ENCODE data around the gene ASPDH. TPM values are rescaled to one million over a fixed set of nuclear protein-coding genes. Genes with fewer than 3 reads are reported as not detected.

ASPDH gene
- total and polyA plus RNA-seq, 7 experiments from 2014 or later: not detected

GRCh38 chr19:50537769-50538230 is 24.1 kb upstream of the ASPDH start:
- Mint-ChIP-seq H3K27me3 (peaks cover 0 to 23% (median 12%) of the 10 kb centered on the region in 5 donors), H3K4me1 (peaks cover 0 to 5% (median 0%) of the 10 kb centered on the region in 7 donors), H3K9me3 (peaks cover 0 to 8% (median 6%) of the 10 kb centered on the region in 11 donors), H3K27ac (peak overlapping the region in 1 of 9 donors; percentile 38), H3K36me3 (peaks cover 0 to 7% (median 4%) of the 10 kb centered on the region in 5 donors), H3K4me3 (no peak overlapping the region)
- peak; percentile 67 for ATAC-seq
- Histone ChIP-seq H3K4me1 (ENCODE audit: control insufficient read depth in 2 of 2, insufficient read depth in 2 of 2, low read length in 2 of 2) (no peaks in the 10 kb centered on the region), H3K9me3 (ENCODE audit: control insufficient read depth in 2 of 3, low read length in 3 of 3) (no peaks in the 10 kb centered on the region), H3K27ac (ENCODE audit: low read depth, low read length) (no peak overlapping the region), H3K27me3 (ENCODE audit: control insufficient read depth in 2 of 2, insufficient read depth in 2 of 2, low read length in 2 of 2) (no peaks in the 10 kb centered on the region), H3K36me3 (ENCODE audit: control insufficient read depth in 2 of 3, insufficient read depth in 3 of 3, low read length in 3 of 3) (no peaks in the 10 kb centered on the region), H3K4me3 (ENCODE audit: low read length) (no peak overlapping the region)
- DNase-seq: peak in 8 of 9 donors; percentile 29 to 67 (median 40)
- CTCF ChIA-PET: interaction anchor here (0.6 to 1.8 kb wide), 6 partner anchors 11 to 384 kb away, joined by 3 to 9 read pairs (median 4); no protein-coding TSS in a partner anchor
- POLR2A ChIA-PET: no interaction called here
- intact Hi-C loops (cut with micrococcal nuclease): loop anchor here in 1 of 2 donors (2.0 kb wide), 1 partner anchor 385 kb away; no protein-coding TSS in a partner anchor

- intact Hi-C loops (cut with micrococcal nuclease): loop anchor here in 1 of 2 donors (2.0 kb wide), 1 partner anchor 386 kb away; no protein-coding TSS in a partner anchor
Observed at GRCh38 chr19:50537306-50537685, 23.6 kb upstream of the ASPDH start.

GRCh38 chr19:50536662-50537305 is 23.1 kb upstream of the ASPDH start:
- Histone ChIP-seq H3K4me1 (ENCODE audit: control insufficient read depth in 2 of 2, insufficient read depth in 2 of 2, low read length in 2 of 2) (no peaks in the 10 kb centered on the region), H3K27me3 (ENCODE audit: control insufficient read depth in 2 of 2, insufficient read depth in 2 of 2, low read length in 2 of 2) (no peaks in the 10 kb centered on the region), H3K27ac (ENCODE audit: low read depth, low read length) (no peak overlapping the region), H3K9me3 (ENCODE audit: control insufficient read depth in 2 of 3, low read length in 3 of 3) (no peaks in the 10 kb centered on the region), H3K36me3 (ENCODE audit: control insufficient read depth in 2 of 3, insufficient read depth in 3 of 3, low read length in 3 of 3) (no peaks in the 10 kb centered on the region), H3K4me3 (ENCODE audit: low read length) (no peak overlapping the region)
- DNase-seq (no peak), ATAC-seq (no peak)
- CTCF ChIA-PET: interaction anchor here (0.9 to 1.8 kb wide), 3 partner anchors 19 to 247 kb away, joined by 3 to 5 read pairs (median 4); no protein-coding TSS in a partner anchor
- peaks cover 0 to 15% (median 10%) of the 10 kb centered on the region in 11 donors for H3K9me3 Mint-ChIP-seq
- peak overlapping the region in 1 of 9 donors; percentile 16 for H3K27ac Mint-ChIP-seq
- POLR2A ChIA-PET: no interaction called here
- intact Hi-C loops (cut with micrococcal nuclease): loop anchor here in 1 of 2 donors (2.0 kb wide), 1 partner anchor 386 kb away; no protein-coding TSS in a partner anchor
- no peak overlapping the region for H3K4me3 Mint-ChIP-seq
- H3K27me3 Mint-ChIP-seq: peaks cover 0 to 30% (median 21%) of the 10 kb centered on the region in 5 donors
- H3K4me1 Mint-ChIP-seq: peaks cover 0 to 5% (median 0%) of the 10 kb centered on the region in 7 donors
- peaks cover 0 to 14% (median 4%) of the 10 kb centered on the region in 5 donors for H3K36me3 Mint-ChIP-seq

More at GRCh38 chr19:50537306-50537685, 23.6 kb upstream of the ASPDH start:
- H3K36me3 ChIP-seq (ENCODE audit: control insufficient read depth in 2 of 3, insufficient read depth in 3 of 3, low read length in 3 of 3): no peaks in the 10 kb centered on the region
- Mint-ChIP-seq H3K27ac (no peak overlapping the region), H3K4me1 (peaks cover 0 to 5% (median 0%) of the 10 kb centered on the region in 7 donors), H3K27me3 (peaks cover 0 to 28% (median 17%) of the 10 kb centered on the region in 5 donors), H3K9me3 (peaks cover 0 to 13% (median 9%) of the 10 kb centered on the region in 11 donors), H3K4me3 (no peak overlapping the region), H3K36me3 (peaks cover 0 to 12% (median 4%) of the 10 kb centered on the region in 5 donors)
- H3K27ac ChIP-seq (ENCODE audit: low read depth, low read length): no peak overlapping the region
- H3K4me3 ChIP-seq (ENCODE audit: low read length): no peak overlapping the region
- no peaks in the 10 kb centered on the region for H3K9me3 ChIP-seq (ENCODE audit: control insufficient read depth in 2 of 3, low read length in 3 of 3)
- no peaks in the 10 kb centered on the region for H3K4me1 ChIP-seq (ENCODE audit: control insufficient read depth in 2 of 2, insufficient read depth in 2 of 2, low read length in 2 of 2)
- ChIA-PET CTCF (interaction anchor here (0.9 to 1.8 kb wide), 4 partner anchors 19 to 385 kb away, joined by 3 to 5 read pairs (median 4); no protein-coding TSS in a partner anchor), POLR2A (no interaction called here)
- no peaks in the 10 kb centered on the region for H3K27me3 ChIP-seq (ENCODE audit: control insufficient read depth in 2 of 2, insufficient read depth in 2 of 2, low read length in 2 of 2)
- no peak for ATAC-seq
- no peak for DNase-seq

- H3K9me3 ChIP-seq (ENCODE audit: control insufficient read depth in 2 of 3, low read length in 3 of 3): no peaks in the 10 kb centered on the region
- ChIA-PET CTCF (interaction anchor here (0.7 kb wide), 1 partner anchor 20 kb away, joined by 3 read pairs; no protein-coding TSS in a partner anchor), POLR2A (no interaction called here)
- no peak overlapping the region for H3K27ac Mint-ChIP-seq
- no peaks in the 10 kb centered on the region for H3K27me3 ChIP-seq (ENCODE audit: control insufficient read depth in 2 of 2, insufficient read depth in 2 of 2, low read length in 2 of 2)
- peaks cover 0 to 15% (median 10%) of the 10 kb centered on the region in 11 donors for H3K9me3 Mint-ChIP-seq
- no peaks in the 10 kb centered on the region for H3K4me1 ChIP-seq (ENCODE audit: control insufficient read depth in 2 of 2, insufficient read depth in 2 of 2, low read length in 2 of 2)
- no peaks in the 10 kb centered on the region for H3K36me3 ChIP-seq (ENCODE audit: control insufficient read depth in 2 of 3, insufficient read depth in 3 of 3, low read length in 3 of 3)
- intact Hi-C loops (cut with micrococcal nuclease): loop anchor here in 1 of 2 donors (2.0 kb wide), 1 partner anchor 387 kb away; no protein-coding TSS in a partner anchor
- no peak for ATAC-seq
- H3K27me3 Mint-ChIP-seq: peaks cover 0 to 38% (median 21%) of the 10 kb centered on the region in 5 donors
- H3K4me3 Mint-ChIP-seq: no peak overlapping the region
- H3K4me1 Mint-ChIP-seq: peaks cover 0 to 5% (median 0%) of the 10 kb centered on the region in 7 donors
- no peak overlapping the region for H3K27ac ChIP-seq (ENCODE audit: low read depth, low read length)
- H3K4me3 ChIP-seq (ENCODE audit: low read length): no peak overlapping the region
- peaks cover 0 to 14% (median 4%) of the 10 kb centered on the region in 5 donors for H3K36me3 Mint-ChIP-seq
- DNase-seq: no peak
Observed at GRCh38 chr19:50535672-50536187, 22.0 kb upstream of the ASPDH start.

GRCh38 chr19:50534478-50534877 is 20.8 kb upstream of the ASPDH start:
- Mint-ChIP-seq H3K36me3 (peaks cover 0 to 14% (median 4%) of the 10 kb centered on the region in 5 donors), H3K27ac (no peak overlapping the region), H3K9me3 (peaks cover 0 to 15% (median 10%) of the 10 kb centered on the region in 11 donors), H3K4me1 (peaks cover 0 to 5% (median 0%) of the 10 kb centered on the region in 7 donors), H3K27me3 (peaks cover 0 to 47% (median 21%) of the 10 kb centered on the region in 5 donors), H3K4me3 (no peak overlapping the region)
- H3K36me3 ChIP-seq (ENCODE audit: control insufficient read depth in 2 of 3, insufficient read depth in 3 of 3, low read length in 3 of 3): no peaks in the 10 kb centered on the region
- intact Hi-C loops (cut with micrococcal nuclease): no loop called here
- no peaks in the 10 kb centered on the region for H3K4me1 ChIP-seq (ENCODE audit: control insufficient read depth in 2 of 2, insufficient read depth in 2 of 2, low read length in 2 of 2)
- ATAC-seq (no peak), DNase-seq (no peak)
- no peaks in the 10 kb centered on the region for H3K27me3 ChIP-seq (ENCODE audit: control insufficient read depth in 2 of 2, insufficient read depth in 2 of 2, low read length in 2 of 2)
- no peaks in the 10 kb centered on the region for H3K9me3 ChIP-seq (ENCODE audit: control insufficient read depth in 2 of 3, low read length in 3 of 3)
- no peak overlapping the region for H3K4me3 ChIP-seq (ENCODE audit: low read length)
- POLR2A ChIA-PET: no interaction called here
- CTCF ChIA-PET: no interaction called here
- no peak overlapping the region for H3K27ac ChIP-seq (ENCODE audit: low read depth, low read length)

GRCh38 chr19:50532952-50533351 is 19.2 kb upstream of the ASPDH start:
- Histone ChIP-seq H3K9me3 (ENCODE audit: control insufficient read depth in 2 of 3, low read length in 3 of 3) (no peaks in the 10 kb centered on the region), H3K4me3 (ENCODE audit: low read length) (no peak overlapping the region), H3K36me3 (ENCODE audit: control insufficient read depth in 2 of 3, insufficient read depth in 3 of 3, low read length in 3 of 3) (no peaks in the 10 kb centered on the region), H3K4me1 (ENCODE audit: control insufficient read depth in 2 of 2, insufficient read depth in 2 of 2, low read length in 2 of 2) (no peaks in the 10 kb centered on the region), H3K27ac (ENCODE audit: low read depth, low read length) (no peak overlapping the region), H3K27me3 (ENCODE audit: control insufficient read depth in 2 of 2, insufficient read depth in 2 of 2, low read length in 2 of 2) (no peaks in the 10 kb centered on the region)
- Mint-ChIP-seq H3K9me3 (peaks cover 0 to 15% (median 10%) of the 10 kb centered on the region in 11 donors), H3K4me3 (no peak overlapping the region), H3K27ac (no peak overlapping the region), H3K27me3 (peaks cover 0 to 53% (median 22%) of the 10 kb centered on the region in 5 donors), H3K36me3 (peaks cover 0 to 14% (median 4%) of the 10 kb centered on the region in 5 donors), H3K4me1 (peaks cover 0 to 5% (median 0%) of the 10 kb centered on the region in 7 donors)
- no peak for DNase-seq
- intact Hi-C loops (cut with micrococcal nuclease): no loop called here
- ChIA-PET POLR2A (no interaction called here), CTCF (no interaction called here)
- ATAC-seq: no peak

Data from naive thymus-derived CD4-positive, alpha-beta T cell (primary cell).